Small intestine (tissue), 16 donors: ENCODE data around the gene ZNF222. TPM values are rescaled to one million over a fixed set of nuclear protein-coding genes. Genes with fewer than 3 reads are reported as not detected.

Source experiments
- DNase-seq, 2 donors: peaks; one replicate each; pipeline versions ENCODE4 v3.0.0 to v3.0.0-alpha.2; 2013
- FAIRE-seq: peaks from 2 replicates; lab custom pipeline; 2012; peaks lifted over from hg19 to GRCh38; lab: Jason Lieb, UNC
- H3K27ac ChIP-seq, 3 donors: one replicate each; pipeline ENCODE4 v1.5.1; 2013; ENCODE audit warnings: low read length in 2 of 3, mild to moderate bottlenecking in 2 of 3, control low read depth in 1 of 3, inconsistent platforms in 1 of 3, low read depth in 1 of 3, moderate library complexity in 1 of 3
- H3K27me3 ChIP-seq, 3 donors: one replicate each; pipeline ENCODE4 v1.6.1; 2013; ENCODE audit warnings: low read length in 3 of 3, inconsistent platforms in 1 of 3; ENCODE audit not compliant: control insufficient read depth in 3 of 3, insufficient read depth in 3 of 3
- H3K36me3 ChIP-seq, 3 donors: one replicate each; pipeline ENCODE4 v1.6.1; 2013; ENCODE audit warnings: low read length in 3 of 3, inconsistent platforms in 1 of 3, low read depth in 1 of 3, mild to moderate bottlenecking in 1 of 3, moderate library complexity in 1 of 3; ENCODE audit not compliant: control insufficient read depth in 3 of 3, insufficient read depth in 2 of 3
- H3K4me1 ChIP-seq, 3 donors: one replicate each; pipeline ENCODE4 v1.6.1; 2013; ENCODE audit warnings: low read length in 2 of 3, inconsistent platforms in 1 of 3, low read depth in 1 of 3, mild to moderate bottlenecking in 1 of 3, moderate library complexity in 1 of 3; ENCODE audit not compliant: control insufficient read depth in 3 of 3, insufficient read depth in 2 of 3
- H3K4me3 ChIP-seq, 3 donors: one replicate each; pipeline ENCODE4 v1.5.1; 2013; ENCODE audit warnings: low read length in 3 of 3, control low read depth in 1 of 3, inconsistent platforms in 1 of 3, low read depth in 1 of 3, mild to moderate bottlenecking in 1 of 3, moderate library complexity in 1 of 3
- H3K9me3 ChIP-seq, 2 donors: one replicate each; pipeline ENCODE4 v1.6.1; 2013; ENCODE audit warnings: low read depth in 1 of 2, low read length in 1 of 2; ENCODE audit not compliant: control insufficient read depth in 2 of 2, insufficient read depth in 1 of 2
- WGBS, 3 donors: extraction: QIAGEN DNeasy Blood & Tissue Kit; methylation state at CpG; one replicate each; pipeline ENCODE4 v1.1.7; 2013; 5-methylcytosine and 5-hydroxymethylcytosine counted together
- long read RNA-seq, 10 donors: transcript quantifications; one replicate each; lab custom pipeline, GENCODE V29; 2026
- polyA plus RNA-seq, 4 donors: library from polyadenylated mRNA; stranded (reverse) in 3 of 4; unstranded in 1 of 4; fragments of 200-250 nt in 3 of 4; fragments of 120-200 nt in 1 of 4; gene quantifications; one replicate each; pipeline versions ENCODE4 v1.2.1 to v1.2.3, GENCODE V29; 2013
- donor health status: healthy with polysubstance abuse.
- donor health status: control.
- donor health status: control.
- donor health status: Bipolar disorder and iron deficiency.
- donor health status: healthy.

Gene ZNF222
- polyA plus RNA-seq: 1 to 10 TPM; 1.9 to 6.1 (median 3.3) TPM
- long read RNA-seq, donor 1, partial matches to known transcripts: 0 of 3 reads
- long read RNA-seq, donor 1, other reads (novel, unspliced or antisense): 0 of 3 reads
- long read RNA-seq, donor 2, partial matches to known transcripts: 0 of 2 reads
- long read RNA-seq, donor 2, other reads (novel, unspliced or antisense): 0 of 2 reads
- long read RNA-seq, donor 3, partial matches to known transcripts: 0 of 2 reads
- long read RNA-seq, donor 3, other reads (novel, unspliced or antisense): 0 of 2 reads
- long read RNA-seq, donor 4: 0 reads
- long read RNA-seq, donor 5: 0 reads
- long read RNA-seq, donor 6: 0 reads
- long read RNA-seq, donor 7, partial matches to known transcripts: 0 of 1 reads
- long read RNA-seq, donor 7, other reads (novel, unspliced or antisense): 0 of 1 reads
- long read RNA-seq, donor 8: 0 reads
- long read RNA-seq, donor 9: 0 reads
- long read RNA-seq, donor 10: 0 reads

DNA sequence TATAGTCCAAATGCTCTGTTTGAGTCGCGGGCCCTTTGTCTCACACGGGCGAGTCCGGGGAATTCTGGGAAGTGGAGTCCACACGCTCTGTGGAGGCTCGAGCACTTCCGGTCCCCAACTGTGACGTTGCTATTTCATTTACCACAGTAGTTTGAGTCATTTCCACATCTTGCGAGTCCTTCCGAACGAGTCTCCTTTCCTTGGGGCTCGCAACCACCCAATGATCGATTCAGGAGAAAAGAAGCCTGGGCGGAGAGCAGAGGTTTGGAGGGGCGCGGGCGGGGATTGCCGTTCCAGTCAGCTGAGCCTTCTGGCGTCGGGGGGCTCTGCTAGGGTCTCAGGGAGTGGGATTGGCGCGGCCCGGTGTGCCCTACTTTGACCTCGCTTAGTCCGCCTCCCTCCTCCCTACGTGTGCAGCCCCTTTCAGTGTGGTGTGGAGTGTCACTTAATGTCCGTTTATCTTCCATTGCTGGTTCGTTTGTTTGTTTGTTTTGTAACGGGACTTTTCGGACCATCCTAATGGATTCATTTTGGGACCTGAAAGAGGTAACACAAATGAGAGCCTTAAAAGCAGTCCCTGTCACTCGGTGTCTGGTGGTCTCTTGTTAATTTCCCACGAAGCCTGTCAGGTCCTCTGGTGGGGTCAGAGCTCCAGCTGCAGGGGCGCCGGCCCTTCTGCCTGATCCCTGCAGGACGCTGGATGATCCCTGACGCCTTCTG is at the start of gene ZNF222:
ZNF222 (plus strand) TSS at position 163 of the 720 bp plus-strand sequence; CDS start at position 221, 58 bp downstream.
- H3K36me3 ChIP-seq: peaks cover 5 to 16% (median 7%) of the 10 kb centered on the region in 3 donors
- H3K4me1 ChIP-seq: peaks cover 0 to 4% (median 3%) of the 10 kb centered on the region in 3 donors
- peaks cover 0 to 11% of the 10 kb centered on the region in 2 donors for H3K9me3 ChIP-seq
- 2 to 3% (median 2%) methylated on average over 37 of the region's 37 CpGs for WGBS, 3 donors
- FAIRE-seq (no peak), DNase-seq (peak; percentile 91 to 92)
- H3K27ac ChIP-seq: peak within 1 kb of the TSS in 2 of 3 donors; percentile 22 to 36
- peak within 1 kb of the TSS; percentile 58 to 87 (median 70) for H3K4me3 ChIP-seq
- H3K27me3 ChIP-seq: no peaks in the 10 kb centered on the region

DNA sequence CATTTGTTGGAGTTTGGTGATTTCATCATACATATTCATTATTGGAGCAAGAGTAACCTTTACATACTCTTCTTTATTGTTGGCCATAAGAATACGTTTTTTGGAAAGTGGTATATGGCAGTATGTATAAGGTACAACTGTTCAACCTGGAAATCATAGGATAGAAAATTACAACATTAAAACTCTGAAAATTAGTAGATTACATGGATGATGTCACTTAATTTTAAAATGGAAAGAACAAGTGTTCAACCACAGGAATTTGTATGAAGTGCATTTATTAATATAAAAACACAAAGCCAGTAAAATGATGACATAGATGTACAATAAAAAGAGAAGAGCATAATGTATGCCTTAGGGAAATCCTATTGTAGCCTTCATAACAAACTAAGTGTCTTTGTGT is 48.4 kb upstream of the ZNF222 start:
- Histone ChIP-seq H3K4me1 (no peaks in the 10 kb centered on the region), H3K27ac (no peak overlapping the region), H3K36me3 (no peaks in the 10 kb centered on the region), H3K4me3 (no peak overlapping the region), H3K27me3 (no peaks in the 10 kb centered on the region), H3K9me3 (peaks cover 0 to 32% of the 10 kb centered on the region in 2 donors)
- no peak for FAIRE-seq
- DNase-seq: no peak
- WGBS, 3 donors: 83 to 87% (median 83%) methylated on average over 1 of the region's 1 CpG

DNA sequence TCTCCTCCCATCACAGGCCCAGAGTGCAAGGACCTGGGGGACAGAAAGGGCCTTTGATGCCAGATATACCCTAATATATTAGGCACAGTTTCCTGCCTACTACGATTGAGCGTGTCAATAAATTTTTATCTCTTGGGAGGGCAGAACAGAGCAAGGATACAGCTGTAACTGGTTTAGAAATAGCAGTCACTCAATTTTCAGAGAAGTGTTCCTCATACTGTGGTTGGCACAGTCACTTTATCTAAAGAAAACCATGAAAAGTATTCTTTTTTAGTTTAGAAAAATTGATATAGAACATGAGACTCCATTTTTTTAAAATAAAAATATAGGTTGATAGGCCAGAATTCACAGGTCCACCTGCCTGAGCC is 41.7 kb upstream of the ZNF222 start:
- 65 to 74% (median 69%) methylated on average over 2 of the region's 2 CpGs for WGBS, 3 donors
- peaks cover 0 to 14% of the 10 kb centered on the region in 2 donors for H3K9me3 ChIP-seq
- DNase-seq (no peak), FAIRE-seq (no peak)
- H3K27me3 ChIP-seq: no peaks in the 10 kb centered on the region
- no peaks in the 10 kb centered on the region for H3K36me3 ChIP-seq
- H3K27ac ChIP-seq: no peak overlapping the region
- H3K4me3 ChIP-seq: peak overlapping the region; percentile 82 to 85 (median 83)
- H3K4me1 ChIP-seq: no peaks in the 10 kb centered on the region

DNA sequence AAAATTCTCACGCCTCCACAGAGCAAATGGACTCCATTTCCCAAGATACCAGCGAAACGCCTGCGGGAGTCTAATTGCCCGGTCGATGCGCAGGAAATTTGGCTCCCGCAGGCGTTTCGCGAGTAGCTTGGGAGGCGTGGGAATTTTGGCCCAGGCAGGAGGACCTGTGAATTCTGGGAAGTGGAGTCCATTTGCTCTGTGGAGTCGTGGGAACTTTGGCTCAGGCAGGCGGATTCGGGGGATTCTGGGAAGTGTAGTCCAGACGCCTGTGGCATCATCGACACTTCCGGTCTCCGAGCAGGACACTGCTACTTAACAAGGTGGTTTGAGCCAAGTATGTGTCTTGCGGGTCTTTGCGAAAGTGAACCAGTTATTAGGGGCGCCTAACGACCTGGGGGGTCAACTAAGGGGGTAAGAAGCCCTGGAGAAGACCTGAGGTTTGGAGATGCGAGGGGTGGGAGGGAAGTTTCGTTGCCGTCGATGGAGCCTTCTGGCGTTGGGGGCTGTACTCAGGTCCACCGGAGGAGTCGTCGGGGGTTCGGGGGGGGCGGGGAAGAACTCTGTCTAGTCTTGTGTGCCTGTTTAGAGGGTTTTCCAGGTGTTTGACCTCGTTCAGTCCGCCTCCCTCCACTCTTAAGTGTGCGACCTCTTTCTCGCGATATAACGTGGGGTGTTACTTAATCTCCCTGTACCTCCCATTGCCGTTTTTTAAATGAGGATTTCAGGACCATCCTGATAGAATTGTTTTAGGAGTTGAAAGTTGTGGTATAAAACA is 41.1 kb upstream of the ZNF222 start, which contains the start of gene ZNF155:
ZNF155 (plus strand) TSS at position 277 of the 775 bp plus-strand sequence. CDS start 4,356 bp downstream, outside the sequence.
- Histone ChIP-seq H3K9me3 (peaks cover 0 to 14% of the 10 kb centered on the region in 2 donors), H3K27ac (peak within 1 kb of the TSS in 2 of 3 donors; percentile 47 to 71), H3K4me1 (no peaks in the 10 kb centered on the region), H3K4me3 (peak within 1 kb of the TSS; percentile 82 to 85 (median 83)), H3K36me3 (peaks cover 0 to 1% (median 0%) of the 10 kb centered on the region in 3 donors), H3K27me3 (no peaks in the 10 kb centered on the region)
- DNase-seq: peak; percentile 95 to 98
- no peak for FAIRE-seq
- WGBS, 3 donors: 1% methylated on average over 39 to 40 of the region's 40 CpGs

DNA sequence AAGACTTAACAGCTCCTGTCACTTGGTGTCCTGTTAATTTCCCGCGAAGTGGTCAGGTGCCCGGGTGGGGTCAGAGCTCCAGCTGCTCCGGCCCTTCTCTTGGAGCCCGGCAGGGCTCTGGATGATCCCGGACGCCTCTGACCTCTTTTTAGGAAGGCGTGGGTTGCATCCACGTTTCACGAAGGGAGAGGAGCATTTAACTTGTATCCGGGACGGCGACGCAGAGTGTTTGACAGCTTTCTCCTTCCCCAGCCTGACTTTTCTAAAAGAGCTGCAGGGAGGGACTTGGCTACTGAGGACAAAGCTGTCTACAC is 40.5 kb upstream of the ZNF222 start:
- H3K27ac ChIP-seq: peak overlapping the region in 1 of 3 donors; percentile 71
- WGBS, 3 donors: 3% methylated on average over 14 of the region's 14 CpGs
- H3K4me3 ChIP-seq: peak overlapping the region; percentile 82 to 85 (median 83)
- H3K36me3 ChIP-seq: peaks cover 2 to 5% (median 4%) of the 10 kb centered on the region in 3 donors
- H3K9me3 ChIP-seq: peaks cover 0 to 12% of the 10 kb centered on the region in 2 donors
- DNase-seq (no peak), FAIRE-seq (no peak)
- no peaks in the 10 kb centered on the region for H3K27me3 ChIP-seq
- no peaks in the 10 kb centered on the region for H3K4me1 ChIP-seq

DNA sequence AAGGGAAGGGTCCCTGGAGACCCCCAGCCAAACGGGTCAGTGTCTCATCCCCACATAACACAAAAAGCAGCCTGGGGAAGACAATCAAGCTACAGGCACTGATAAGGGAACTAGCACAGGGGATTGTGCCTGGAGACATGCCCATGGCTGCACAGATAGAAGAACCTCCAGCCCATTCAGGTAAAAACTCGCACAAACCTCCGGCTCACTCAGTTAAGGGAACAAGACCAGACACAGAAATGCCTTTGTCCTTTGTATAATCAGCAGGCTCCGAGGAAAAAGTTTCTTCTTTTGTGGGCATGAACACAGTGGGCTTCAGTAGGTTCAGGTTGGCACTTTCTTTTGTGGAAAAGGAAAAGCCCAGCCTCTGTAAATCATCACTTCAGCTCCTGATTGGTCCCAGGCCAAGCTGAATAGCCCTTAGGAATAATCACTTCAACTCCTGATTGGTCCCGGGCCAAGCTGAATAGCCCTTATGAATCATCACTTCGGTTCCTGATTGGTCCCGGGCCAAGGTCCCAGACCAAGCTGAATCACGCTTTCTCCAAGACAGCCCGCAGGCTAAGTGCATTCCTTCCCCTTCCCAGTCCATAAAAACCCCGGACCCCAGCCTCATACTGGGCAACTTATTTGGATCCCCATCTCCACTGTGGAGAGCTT is 27.4 kb upstream of the ZNF222 start:
- Histone ChIP-seq H3K9me3 (peaks cover 0 to 21% of the 10 kb centered on the region in 2 donors), H3K4me1 (no peaks in the 10 kb centered on the region), H3K27me3 (no peaks in the 10 kb centered on the region), H3K4me3 (no peak overlapping the region), H3K36me3 (peaks cover 6 to 13% (median 8%) of the 10 kb centered on the region in 3 donors), H3K27ac (no peak overlapping the region)
- FAIRE-seq (no peak), DNase-seq (no peak)
- WGBS, 3 donors: 91% methylated on average over 10 of the region's 10 CpGs

DNA sequence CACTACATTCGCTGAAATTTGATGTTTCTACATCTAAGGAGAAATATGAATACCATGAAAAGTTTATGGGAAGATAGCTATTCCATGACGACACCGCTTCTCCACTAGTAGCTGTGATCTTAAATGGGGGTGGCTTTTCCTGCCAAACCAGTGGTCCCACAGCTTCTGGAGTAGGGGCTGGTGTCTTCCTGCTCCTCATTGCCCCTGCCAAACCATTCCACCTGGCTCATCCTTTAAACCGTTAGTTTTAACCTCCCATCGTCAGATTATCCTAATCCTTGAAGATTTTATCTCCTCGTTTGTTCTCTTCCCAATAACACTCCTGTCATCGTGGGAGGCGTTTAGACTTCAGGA is 23.0 kb upstream of the ZNF222 start:
- WGBS, 3 donors: 12 to 19% (median 13%) methylated on average over 8 of the region's 8 CpGs

More for the DNA sequence above, 23.0 kb upstream of the ZNF222 start:
- DNase-seq (no peak), FAIRE-seq (no peak)
- Histone ChIP-seq H3K4me1 (peaks cover 0 to 4% (median 0%) of the 10 kb centered on the region in 3 donors), H3K4me3 (peak overlapping the region; percentile 41 to 89 (median 81)), H3K27ac (peak overlapping the region in 2 of 3 donors; percentile 82), H3K27me3 (no peaks in the 10 kb centered on the region), H3K36me3 (peaks cover 0 to 6% (median 3%) of the 10 kb centered on the region in 3 donors), H3K9me3 (peaks cover 1 to 24% of the 10 kb centered on the region in 2 donors)
